NCI-H345 treated with DMSO at 0.1 percent for 48 hours (cell line): ENCODE data around the gene RALGAPB.
"Not testable (repeated sequence)": the region's sequence is repeated elsewhere in the genome, so short reads cannot be mapped to it uniquely, and the experiment has no call there.

Experiments used
- DNase-seq: peaks from one replicate; lab custom pipeline; 2025; ENCODE audit not compliant: unreplicated experiment; lab: John Stamatoyannopoulos, UW

Gene RALGAPB

DNA sequence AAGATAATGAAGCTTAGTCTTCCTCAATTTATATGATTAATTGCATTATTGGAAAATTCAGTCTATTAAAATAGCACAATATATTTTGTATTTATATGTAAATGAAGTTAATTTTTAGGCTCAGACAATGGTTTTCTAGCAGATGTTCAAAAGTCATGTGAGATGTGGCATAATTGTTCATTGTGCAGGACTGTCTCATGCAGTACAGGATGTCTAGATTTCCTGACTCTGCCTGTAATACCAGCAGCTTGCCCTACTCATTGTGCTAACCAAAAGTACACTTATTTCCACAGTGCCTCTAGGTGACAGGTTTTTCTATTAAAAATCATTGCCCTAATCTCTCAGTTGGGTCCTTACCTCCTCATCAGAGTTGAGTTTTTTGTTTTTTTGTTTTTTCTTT, 12.4 kb downstream of the RALGAPB start:
- DNase-seq: no peak

DNA sequence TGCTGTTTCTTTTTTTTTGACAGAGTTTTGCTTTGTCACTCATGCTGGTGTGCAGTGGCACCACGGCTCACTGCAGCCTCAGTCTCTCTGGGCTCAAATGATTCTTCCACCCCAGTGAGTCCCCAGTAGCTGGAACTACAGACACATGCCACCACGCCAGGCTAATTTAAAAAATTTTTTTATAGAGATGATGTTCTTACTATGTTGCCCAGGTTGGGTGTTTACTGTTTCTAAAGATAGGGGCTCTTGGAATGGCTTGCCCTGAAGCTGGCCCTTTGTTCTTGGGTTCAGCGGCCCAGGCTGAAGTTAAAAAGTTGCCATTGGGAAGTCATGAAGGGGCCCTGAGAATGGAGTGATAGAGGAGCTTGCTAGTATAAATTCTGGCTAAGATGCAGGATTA, 16.5 kb downstream of the RALGAPB start:
- DNase-seq: no peak

DNA sequence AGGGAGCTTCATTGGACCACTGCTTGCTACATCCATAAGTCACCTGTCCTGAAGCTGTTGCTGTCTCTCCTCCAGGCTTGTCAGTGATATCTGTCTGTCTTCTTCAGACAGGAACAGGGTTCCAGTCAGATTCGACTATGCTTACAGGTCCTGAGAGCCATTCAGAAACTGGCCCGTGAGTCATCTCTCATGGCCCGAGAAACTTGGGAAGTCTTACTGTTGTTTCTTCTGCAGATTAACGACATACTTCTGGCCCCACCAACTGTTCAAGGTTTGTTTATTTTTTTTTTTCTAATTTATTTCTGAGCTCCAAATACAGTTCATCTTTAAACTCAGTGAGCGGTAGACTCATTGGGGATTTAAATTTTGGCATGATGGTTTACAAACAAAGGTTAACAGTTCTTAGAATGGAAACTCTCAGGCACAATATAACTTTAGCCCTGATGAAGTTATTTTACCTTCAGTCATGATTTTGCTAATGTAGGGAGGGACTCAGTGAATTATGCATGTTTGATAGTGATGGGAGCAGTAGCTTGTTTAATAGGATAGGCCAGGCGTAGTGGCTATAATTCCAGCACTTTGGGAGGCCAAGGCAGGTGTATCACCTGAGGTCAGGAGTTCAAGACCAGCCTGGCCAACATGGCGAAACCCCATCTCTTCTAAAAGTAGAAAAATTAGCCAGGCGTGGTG, 24.7 kb downstream of the RALGAPB start:
- no peak for DNase-seq

DNA sequence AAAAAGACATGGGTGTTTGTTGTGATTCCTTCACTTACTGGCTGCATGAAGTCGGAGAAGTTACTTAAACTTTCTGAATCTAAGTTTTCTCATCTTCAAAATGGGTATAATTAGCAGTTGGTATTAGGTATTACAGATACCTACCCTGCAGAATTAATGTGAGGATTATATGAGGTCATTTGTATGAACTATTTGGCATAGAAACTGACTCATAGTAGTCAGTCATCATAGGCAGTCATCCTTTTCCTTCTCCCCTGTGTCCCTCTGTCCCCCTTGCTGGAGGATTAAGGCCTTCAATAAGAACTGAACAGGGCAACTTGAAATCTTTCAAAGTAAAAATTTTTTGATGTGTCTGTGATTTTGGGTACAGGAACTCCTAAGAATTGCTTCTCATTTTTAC, 26.3 kb downstream of the RALGAPB start:
- DNase-seq: no peak

DNA sequence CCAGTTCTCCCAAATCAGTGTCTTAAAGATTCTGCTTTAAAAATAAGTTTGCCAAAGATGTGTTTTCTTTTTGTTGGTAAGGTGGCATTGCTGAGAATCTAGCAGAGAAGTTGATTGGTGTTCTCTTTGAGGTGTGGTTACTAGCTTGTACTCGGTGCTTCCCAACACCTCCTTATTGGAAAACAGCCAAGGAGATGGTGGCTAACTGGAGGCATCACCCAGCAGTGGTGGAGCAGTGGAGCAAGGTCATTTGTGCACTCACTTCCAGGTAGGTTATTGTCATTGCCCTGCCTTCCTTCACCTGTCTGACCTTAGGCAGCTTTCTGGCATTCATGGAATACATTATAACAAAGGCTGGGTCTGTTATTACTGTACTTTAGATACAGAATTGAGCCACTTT, 26.7 kb downstream of the RALGAPB start:
- no peak for DNase-seq

DNA sequence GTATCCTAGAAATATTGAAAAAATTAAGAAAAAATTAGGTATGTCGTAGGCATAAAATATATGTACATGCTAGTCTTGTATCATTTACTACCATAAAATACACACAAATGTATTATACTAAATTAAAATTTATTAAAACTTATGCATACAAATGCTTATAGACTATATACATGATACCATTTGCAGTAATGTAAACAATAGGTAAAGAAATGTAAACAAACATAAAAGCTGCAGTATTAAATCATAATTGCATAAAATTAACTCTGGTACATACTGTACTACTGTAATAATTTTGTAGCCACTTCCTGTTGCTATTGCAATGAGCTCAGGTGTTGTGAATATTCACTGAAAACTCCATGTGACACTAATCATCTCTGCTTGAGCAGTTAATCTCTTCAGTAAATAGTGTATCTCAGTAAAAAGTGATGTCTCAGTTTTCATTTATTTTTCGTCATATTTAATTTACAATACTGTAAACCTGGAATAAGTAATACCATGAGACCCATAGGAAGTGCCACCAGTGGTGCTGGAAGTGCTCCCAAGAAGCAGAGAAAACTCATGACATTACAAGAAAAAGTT, 29.3 kb downstream of the RALGAPB start:
- DNase-seq: no peak

DNA sequence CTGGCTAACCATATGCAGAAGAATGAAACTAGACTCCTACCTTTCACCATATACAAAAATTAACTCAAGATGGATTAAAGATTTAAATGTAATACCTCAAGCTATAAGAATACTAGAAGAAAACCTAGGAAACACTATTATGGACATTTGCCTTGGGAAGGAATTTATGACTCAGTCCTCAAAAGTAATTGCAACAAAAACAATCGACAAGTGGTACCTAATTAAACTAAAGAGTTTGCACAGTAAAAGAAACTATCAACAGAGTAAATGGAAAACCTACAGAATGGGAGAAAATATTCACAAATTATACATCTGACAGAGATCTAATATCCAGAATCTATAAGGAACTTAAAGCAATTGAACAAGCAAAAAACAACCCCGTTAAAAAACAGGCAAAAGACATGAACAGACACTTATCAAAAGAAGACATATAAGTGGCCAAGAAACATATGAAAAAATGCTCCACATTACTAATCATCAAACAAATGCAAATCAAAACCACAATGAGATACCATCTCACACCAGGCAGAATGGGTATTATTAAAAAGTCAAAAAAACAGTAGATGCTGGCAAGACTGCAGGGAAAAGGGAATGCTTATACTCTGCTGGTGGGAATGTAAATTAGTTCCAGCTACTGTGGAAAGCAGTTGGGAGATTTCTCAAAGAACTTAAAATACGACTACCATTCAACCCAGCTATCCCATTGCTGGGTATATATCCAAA, 31.9 kb downstream of the RALGAPB start:
- no peak for DNase-seq

GRCh38 chr20:38505091-38505455, 32.4 kb downstream of the RALGAPB start:
- no peak for DNase-seq

DNA sequence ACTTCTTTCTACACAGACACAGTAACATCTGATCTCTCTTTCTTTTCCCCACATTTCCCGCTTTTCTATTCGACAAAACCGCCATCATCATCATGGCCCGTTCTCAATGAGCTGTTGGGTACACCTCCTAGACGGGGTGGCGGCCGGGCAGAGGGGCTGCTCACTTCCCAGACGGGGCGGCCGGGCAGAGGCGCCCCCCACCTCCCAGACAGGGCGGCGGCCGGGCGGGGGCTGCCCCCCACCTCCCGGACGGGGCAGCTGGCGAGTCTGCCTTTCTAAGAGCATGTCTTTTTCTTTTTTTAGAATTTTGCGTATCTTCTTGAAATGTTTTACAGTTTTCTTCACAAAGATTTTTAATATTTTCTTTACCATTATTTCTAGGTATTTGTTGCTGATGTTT, 39.1 kb downstream of the RALGAPB start:
- not testable (repeated sequence) for DNase-seq

GRCh38 chr20:38514185-38514584, 41.5 kb downstream of the RALGAPB start:
- no peak for DNase-seq

- no peak for DNase-seq
Measured at GRCh38 chr20:38514947-38515346, 42.3 kb downstream of the RALGAPB start.

- DNase-seq: no peak
Measured at GRCh38 chr20:38515631-38516030, 43.0 kb downstream of the RALGAPB start.

DNA sequence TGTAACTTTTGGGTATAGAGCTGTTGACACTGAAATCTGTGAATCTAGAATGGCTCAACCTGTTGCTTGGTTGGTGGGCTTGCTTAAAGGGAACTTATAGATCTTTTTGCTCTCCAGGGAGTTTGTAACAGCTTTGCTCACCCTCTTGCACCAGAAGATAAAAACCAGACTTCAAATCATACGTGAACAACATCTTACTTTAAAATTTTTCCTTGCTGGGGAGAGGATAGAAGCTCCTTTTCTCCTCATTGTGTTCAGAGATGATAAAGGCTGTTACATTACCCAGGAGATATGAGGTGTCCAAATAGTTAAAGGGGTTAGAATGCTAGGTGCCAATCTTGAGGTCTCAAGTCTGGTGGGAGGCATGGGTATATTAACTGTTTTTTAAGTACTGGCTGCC, 46.8 kb downstream of the RALGAPB start:
- no peak for DNase-seq

GRCh38 chr20:38520261-38520660, 47.6 kb downstream of the RALGAPB start:
- no peak for DNase-seq

GRCh38 chr20:38523697-38524096, 51.1 kb downstream of the RALGAPB start:
- no peak for DNase-seq

DNA sequence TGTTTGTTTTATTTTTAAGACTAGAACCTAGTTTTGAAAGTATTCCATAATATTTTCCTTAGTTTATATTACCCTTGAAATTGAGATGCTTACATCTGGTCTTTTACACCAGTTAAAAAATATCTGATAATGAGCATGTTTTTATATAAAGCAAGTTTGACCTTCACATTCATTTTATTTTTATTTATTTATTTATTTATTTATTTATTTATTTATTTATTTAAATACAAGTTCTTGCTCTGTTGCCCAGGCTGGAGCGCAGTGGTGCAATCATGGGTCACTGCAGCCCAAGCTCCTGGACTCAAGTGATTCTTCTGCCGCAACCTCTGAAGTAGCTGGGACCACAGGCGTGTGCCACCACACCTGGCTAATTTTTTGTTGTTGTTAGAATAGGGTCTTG, 55.5 kb downstream of the RALGAPB start:
- DNase-seq: no peak

- DNase-seq: no peak
Measured at GRCh38 chr20:38531021-38531420, 58.4 kb downstream of the RALGAPB start.

GRCh38 chr20:38534756-38535155, 62.1 kb downstream of the RALGAPB start:
- no peak for DNase-seq

DNA sequence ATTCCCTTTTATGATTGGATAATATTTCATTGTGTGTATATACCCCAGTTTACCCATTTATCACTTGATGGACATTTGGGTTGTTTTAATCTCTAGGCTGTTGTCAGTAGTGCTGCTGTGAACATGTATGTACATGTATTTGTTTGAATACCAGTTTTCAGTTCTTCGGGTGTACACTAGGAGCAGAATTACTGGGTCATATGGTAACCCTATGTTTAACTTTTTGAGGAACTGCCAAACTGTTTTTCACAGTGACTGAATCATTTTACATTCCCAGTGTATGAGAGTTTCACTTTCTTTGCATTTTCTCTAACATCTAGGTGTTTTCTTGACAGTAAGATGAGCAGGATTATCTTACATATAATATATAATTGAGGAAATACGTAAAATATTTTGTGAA, 63.7 kb downstream of the RALGAPB start:
- DNase-seq: no peak

DNA sequence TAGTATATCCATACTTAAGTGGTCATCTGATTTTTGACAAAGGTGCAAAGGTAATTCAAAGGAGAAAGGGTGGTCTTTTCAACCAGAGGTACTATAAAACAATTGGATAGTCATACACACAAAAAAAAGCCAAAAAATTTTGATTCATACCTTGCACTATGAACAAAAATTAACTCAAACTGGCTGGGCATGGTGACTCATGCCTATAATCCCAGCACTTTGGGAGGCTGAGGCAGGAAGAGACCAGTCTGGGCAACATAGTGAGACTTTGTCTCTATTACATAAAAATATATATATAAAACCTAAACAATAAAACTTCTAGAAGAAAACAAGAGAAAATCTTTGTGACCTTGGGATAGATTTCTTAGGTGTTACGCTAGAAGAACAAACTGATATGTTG, 64.5 kb downstream of the RALGAPB start:
- no peak for DNase-seq

GRCh38 chr20:38538789-38539188, 66.1 kb downstream of the RALGAPB start:
- no peak for DNase-seq
